ENCODE data around the gene PCNX2. TPM values are rescaled to one million over a fixed set of nuclear protein-coding genes. Genes with fewer than 3 reads are reported as not detected.

The PCNX2 gene
- total and polyA plus RNA-seq, 2 experiments from 2014 or later = 42.9 to 88.3 TPM

DNA sequence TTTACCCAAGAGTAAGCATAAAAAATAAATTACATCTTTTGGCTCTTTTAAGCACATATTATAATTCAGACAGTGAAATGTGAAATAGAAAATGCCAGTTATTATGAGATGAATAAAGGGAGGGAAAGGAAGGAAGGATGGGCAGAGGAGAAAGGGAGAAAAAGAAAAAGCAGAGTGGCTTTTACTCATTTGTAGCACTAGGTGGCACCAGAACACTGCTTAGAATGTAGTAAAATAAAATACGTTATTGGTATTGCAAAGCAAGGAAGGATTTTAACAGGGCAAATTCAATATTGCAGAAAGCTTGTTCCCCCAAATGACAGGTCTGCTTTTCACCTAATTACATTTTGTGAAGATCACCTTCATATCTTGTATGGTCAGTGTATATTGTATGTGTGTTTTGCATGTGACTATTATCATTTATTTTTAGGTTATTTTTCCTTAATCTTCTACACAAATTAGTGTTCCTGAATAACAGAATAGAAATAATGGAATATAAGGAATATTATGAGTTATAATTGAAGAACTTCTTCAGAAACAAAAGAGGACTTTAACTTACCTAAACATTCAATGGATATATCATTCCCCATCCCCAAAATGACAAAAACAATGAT is 9.1 kb upstream of the PCNX2 start:
- TF ChIP-seq REST (IDR thresholded peaks at IDR 0.05; ENCODE audit: unreplicated experiment) (no peak), ZNF114 (CRISPR knock-in tag; IDR thresholded peaks at IDR 0.05) (no peak), NANOG (IDR thresholded peaks at IDR 0.05; ENCODE audit: borderline replicate concordance) (no peak), EZH2 (IDR thresholded peaks at IDR 0.05; ENCODE audit: low read depth, unreplicated experiment) (no peak), CTCF (conservative IDR thresholded peaks at IDR 0.05; ENCODE audit: low read depth in 2 of 2) (peak; percentile 79 to 91), POLR2AphosphoS5 (IDR thresholded peaks at IDR 0.05; ENCODE audit: low read depth) (no peak), STAT1 (IDR thresholded peaks at IDR 0.05; ENCODE audit: unreplicated experiment) (no peak)
- TF ChIP-seq, protein P1, sequence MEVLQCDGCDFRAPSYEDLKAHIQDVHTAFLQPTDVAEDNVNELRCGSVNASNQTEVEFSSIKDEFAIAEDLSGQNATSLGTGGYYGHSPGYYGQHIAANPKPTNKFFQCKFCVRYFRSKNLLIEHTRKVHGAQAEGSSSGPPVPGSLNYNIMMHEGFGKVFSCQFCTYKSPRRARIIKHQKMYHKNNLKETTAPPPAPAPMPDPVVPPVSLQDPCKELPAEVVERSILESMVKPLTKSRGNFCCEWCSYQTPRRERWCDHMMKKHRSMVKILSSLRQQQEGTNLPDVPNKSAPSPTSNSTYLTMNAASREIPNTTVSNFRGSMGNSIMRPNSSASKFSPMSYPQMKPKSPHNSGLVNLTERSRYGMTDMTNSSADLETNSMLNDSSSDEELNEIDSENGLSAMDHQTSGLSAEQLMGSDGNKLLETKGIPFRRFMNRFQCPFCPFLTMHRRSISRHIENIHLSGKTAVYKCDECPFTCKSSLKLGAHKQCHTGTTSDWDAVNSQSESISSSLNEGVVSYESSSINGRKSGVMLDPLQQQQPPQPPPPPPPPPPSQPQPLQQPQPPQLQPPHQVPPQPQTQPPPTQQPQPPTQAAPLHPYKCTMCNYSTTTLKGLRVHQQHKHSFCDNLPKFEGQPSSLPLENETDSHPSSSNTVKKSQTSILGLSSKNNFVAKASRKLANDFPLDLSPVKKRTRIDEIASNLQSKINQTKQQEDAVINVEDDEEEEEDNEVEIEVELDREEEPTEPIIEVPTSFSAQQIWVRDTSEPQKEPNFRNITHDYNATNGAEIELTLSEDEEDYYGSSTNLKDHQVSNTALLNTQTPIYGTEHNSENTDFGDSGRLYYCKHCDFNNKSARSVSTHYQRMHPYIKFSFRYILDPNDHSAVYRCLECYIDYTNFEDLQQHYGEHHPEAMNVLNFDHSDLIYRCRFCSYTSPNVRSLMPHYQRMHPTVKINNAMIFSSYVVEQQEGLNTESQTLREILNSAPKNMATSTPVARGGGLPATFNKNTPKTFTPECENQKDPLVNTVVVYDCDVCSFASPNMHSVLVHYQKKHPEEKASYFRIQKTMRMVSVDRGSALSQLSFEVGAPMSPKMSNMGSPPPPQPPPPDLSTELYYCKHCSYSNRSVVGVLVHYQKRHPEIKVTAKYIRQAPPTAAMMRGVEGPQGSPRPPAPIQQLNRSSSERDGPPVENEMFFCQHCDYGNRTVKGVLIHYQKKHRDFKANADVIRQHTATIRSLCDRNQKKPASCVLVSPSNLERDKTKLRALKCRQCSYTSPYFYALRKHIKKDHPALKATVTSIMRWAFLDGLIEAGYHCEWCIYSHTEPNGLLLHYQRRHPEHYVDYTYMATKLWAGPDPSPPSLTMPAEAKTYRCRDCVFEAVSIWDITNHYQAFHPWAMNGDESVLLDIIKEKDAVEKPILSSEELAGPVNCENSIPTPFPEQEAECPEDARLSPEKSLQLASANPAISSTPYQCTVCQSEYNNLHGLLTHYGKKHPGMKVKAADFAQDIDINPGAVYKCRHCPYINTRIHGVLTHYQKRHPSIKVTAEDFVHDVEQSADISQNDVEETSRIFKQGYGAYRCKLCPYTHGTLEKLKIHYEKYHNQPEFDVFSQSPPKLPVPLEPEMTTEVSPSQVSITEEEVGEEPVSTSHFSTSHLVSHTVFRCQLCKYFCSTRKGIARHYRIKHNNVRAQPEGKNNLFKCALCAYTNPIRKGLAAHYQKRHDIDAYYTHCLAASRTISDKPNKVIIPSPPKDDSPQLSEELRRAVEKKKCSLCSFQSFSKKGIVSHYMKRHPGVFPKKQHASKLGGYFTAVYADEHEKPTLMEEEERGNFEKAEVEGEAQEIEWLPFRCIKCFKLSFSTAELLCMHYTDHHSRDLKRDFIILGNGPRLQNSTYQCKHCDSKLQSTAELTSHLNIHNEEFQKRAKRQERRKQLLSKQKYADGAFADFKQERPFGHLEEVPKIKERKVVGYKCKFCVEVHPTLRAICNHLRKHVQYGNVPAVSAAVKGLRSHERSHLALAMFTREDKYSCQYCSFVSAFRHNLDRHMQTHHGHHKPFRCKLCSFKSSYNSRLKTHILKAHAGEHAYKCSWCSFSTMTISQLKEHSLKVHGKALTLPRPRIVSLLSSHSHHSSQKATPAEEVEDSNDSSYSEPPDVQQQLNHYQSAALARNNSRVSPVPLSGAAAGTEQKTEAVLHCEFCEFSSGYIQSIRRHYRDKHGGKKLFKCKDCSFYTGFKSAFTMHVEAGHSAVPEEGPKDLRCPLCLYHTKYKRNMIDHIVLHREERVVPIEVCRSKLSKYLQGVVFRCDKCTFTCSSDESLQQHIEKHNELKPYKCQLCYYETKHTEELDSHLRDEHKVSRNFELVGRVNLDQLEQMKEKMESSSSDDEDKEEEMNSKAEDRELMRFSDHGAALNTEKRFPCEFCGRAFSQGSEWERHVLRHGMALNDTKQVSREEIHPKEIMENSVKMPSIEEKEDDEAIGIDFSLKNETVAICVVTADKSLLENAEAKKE (CRISPR knock-in tag; IDR thresholded peaks at IDR 0.05) = no peak
- no peaks in the 10 kb centered on the region for H4K20me1 ChIP-seq (replicated peaks; ENCODE audit: insufficient read depth)
- ATAC-seq = no peak
- H3K36me3 ChIP-seq (ENCODE audit: insufficient read depth) = no peaks in the 10 kb centered on the region
- H3K9me3 Mint-ChIP-seq = peaks cover 4% of the 10 kb centered on the region; the same call in 2 of the 3 replicates
- no peak overlapping the region for H3K4me2 ChIP-seq
- H3K9me2 ChIP-seq (ENCODE audit: insufficient read depth) = no peaks in the 10 kb centered on the region
- H3K79me2 ChIP-seq (replicated peaks; ENCODE audit: insufficient read depth) = no peaks in the 10 kb centered on the region
- H3K27ac ChIP-seq (ENCODE audit: low read depth) = no peak overlapping the region
- peaks cover 11% of the 10 kb centered on the region for H3K4me1 Mint-ChIP-seq
- no peak overlapping the region for H2AFZ ChIP-seq
- H3K4me3 ChIP-seq = no peak overlapping the region
- H3F3A ChIP-seq (replicated peaks; ENCODE audit: low read depth) = no peaks in the 10 kb centered on the region
- H3K27me3 Mint-ChIP-seq (ENCODE audit: insufficient read depth, low read depth, poor library complexity) = peaks cover 2% of the 10 kb centered on the region
- H3K36me3 Mint-ChIP-seq (ENCODE audit: low read depth) = peaks cover 9% of the 10 kb centered on the region; the same call in 2 of the 3 replicates
- no peaks in the 10 kb centered on the region for H3K27me3 ChIP-seq (ENCODE audit: insufficient read depth)
- H3K4me3 Mint-ChIP-seq = no peak overlapping the region
- DNase-seq (ENCODE audit: low spot score) = peak; percentile 70
- H3K4me1 ChIP-seq (ENCODE audit: insufficient read depth) = no peaks in the 10 kb centered on the region; the same call in 1 of the 2 replicates
- H3K27ac Mint-ChIP-seq = no peak overlapping the region
